GM12865 (cell line): Measurements from ENCODE around the gene ABTB2.

ENCODE experiments used
- DNase-seq: peaks from one replicate; pipeline ENCODE4 v3.0.0; 2010; ENCODE audit warnings: low read depth
- H3K4me3 ChIP-seq: 2 replicates; pipeline ENCODE4 v1.5.1; 2011; ENCODE audit warnings: mild to moderate bottlenecking, low read depth, low read length, control low read depth
- CTCF ChIP-seq: IDR thresholded peaks from 2 replicates; pipeline ENCODE4 v1.5.1; 2011; ENCODE audit warnings: low read length, control low read depth, low read depth, inconsistent platforms; ENCODE audit not compliant: insufficient read depth; ENCODE audit errors: missing control alignments

The ABTB2 gene

DNA sequence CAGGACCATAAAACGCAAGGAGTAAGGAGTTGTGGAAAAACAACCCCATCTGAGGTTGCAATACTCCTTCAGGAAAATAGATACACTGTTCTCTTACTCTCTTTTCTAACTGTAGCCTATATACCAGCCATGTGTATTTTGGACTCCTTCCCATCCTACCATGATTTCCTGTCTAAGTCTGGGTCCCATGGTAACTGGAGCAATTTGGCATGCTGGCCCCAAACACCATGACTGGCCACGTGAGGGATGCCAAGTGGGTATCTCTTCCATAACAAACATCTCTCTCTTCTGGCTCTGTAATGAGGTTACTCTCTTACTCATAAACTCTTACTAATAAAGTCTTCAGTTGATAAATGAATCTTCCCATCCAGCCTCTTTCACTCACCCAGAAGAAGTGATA, 26.5 kb downstream of the ABTB2 start:
- H3K4me3 ChIP-seq = no peak overlapping the region
- TF ChIP-seq CTCF = no peak
- DNase-seq = no peak

GRCh38 chr11:34330653-34331052, 27.2 kb downstream of the ABTB2 start:
- TF ChIP-seq CTCF = no peak
- H3K4me3 ChIP-seq = no peak overlapping the region
- no peak for DNase-seq

GRCh38 chr11:34329876-34330275, 27.9 kb downstream of the ABTB2 start:
- H3K4me3 ChIP-seq = no peak overlapping the region
- TF ChIP-seq CTCF = no peak
- no peak for DNase-seq

GRCh38 chr11:34328632-34328910, 29.2 kb downstream of the ABTB2 start:
- H3K4me3 ChIP-seq = no peak overlapping the region
- TF ChIP-seq CTCF = no peak
- no peak for DNase-seq

DNA sequence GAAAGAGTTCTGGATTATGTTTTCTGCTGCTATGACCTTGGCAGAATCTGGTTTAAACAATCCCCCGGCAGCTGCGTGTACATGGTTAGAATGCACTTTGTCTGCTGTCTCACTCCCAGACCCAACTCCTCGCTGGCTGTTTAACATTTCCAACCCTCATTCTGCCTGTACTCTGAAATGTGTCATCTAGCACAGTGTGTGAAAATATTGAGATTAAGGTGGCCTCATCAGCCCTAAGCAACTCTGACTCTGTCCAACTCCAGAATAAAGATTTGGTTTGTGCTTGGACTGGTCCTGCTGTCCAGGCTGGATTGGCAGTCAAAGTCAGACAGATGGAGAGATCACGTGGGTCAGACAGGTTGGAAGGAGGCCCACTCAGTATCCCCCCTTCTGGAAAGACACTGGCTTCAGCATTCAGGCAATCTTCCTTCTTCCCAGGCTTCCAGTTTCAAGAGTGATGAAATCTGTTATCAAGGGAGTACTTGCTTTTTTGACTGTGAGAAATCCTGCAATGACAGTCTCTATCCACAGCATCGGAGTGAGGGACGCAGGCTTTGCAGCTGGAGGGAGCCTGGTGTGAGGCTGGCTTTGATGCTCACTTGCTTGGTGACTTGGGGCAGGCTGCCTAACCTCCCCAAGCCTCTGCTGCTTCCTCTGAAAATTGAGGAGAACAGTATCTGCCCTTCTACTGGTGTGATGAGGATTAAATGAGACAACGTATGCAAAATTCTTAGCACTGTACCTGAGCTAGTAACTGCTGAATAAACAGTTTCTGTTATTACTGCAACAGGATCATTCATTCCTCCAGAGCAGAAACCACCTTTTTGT, 29.8 kb downstream of the ABTB2 start:
- no peak for DNase-seq
- no peak for TF ChIP-seq CTCF
- H3K4me3 ChIP-seq = no peak overlapping the region

GRCh38 chr11:34324466-34324865, 33.3 kb downstream of the ABTB2 start:
- H3K4me3 ChIP-seq = no peak overlapping the region
- no peak for TF ChIP-seq CTCF
- DNase-seq = no peak

GRCh38 chr11:34323601-34324000, 34.2 kb downstream of the ABTB2 start:
- no peak for TF ChIP-seq CTCF
- no peak for DNase-seq
- H3K4me3 ChIP-seq = no peak overlapping the region
